ENCODE results near the gene IGF2R. TPM values are rescaled to one million over a fixed set of nuclear protein-coding genes. Genes with fewer than 3 reads are reported as not detected.

IGF2R gene
- total RNA-seq, 1 donor from 2014 or later = 105 TPM

- H3K27ac Mint-ChIP-seq (ENCODE audit: unreplicated experiment) = no peak overlapping the region
- peaks cover 4% of the 10 kb centered on the region for H3K9me3 Mint-ChIP-seq (ENCODE audit: unreplicated experiment)
- H3K4me1 Mint-ChIP-seq (ENCODE audit: low read depth, unreplicated experiment) = no peaks in the 10 kb centered on the region
- DNase-seq = no peak
- H3K27me3 Mint-ChIP-seq (ENCODE audit: unreplicated experiment) = peaks cover 2% of the 10 kb centered on the region
- H3K36me3 Mint-ChIP-seq (ENCODE audit: unreplicated experiment) = peaks cover 4% of the 10 kb centered on the region
- no peak for TF ChIP-seq CTCF (IDR thresholded peaks at IDR 0.05; ENCODE audit: partially characterized antibody, unreplicated experiment)
- no peak overlapping the region for H3K4me3 Mint-ChIP-seq (ENCODE audit: unreplicated experiment)
Observed at GRCh38 chr6:160077024-160077423, 108.1 kb downstream of the IGF2R start.

- Mint-ChIP-seq H3K4me1 (ENCODE audit: low read depth, unreplicated experiment) (peaks cover 2% of the 10 kb centered on the region), H3K27ac (ENCODE audit: unreplicated experiment) (no peak overlapping the region), H3K36me3 (ENCODE audit: unreplicated experiment) (peaks cover 4% of the 10 kb centered on the region), H3K9me3 (ENCODE audit: unreplicated experiment) (peaks cover 4% of the 10 kb centered on the region), H3K27me3 (ENCODE audit: unreplicated experiment) (peaks cover 4% of the 10 kb centered on the region), H3K4me3 (ENCODE audit: unreplicated experiment) (no peak overlapping the region)
- no peak for TF ChIP-seq CTCF (IDR thresholded peaks at IDR 0.05; ENCODE audit: partially characterized antibody, unreplicated experiment)
- no peak for DNase-seq
Observed at GRCh38 chr6:160077526-160077925, 108.6 kb downstream of the IGF2R start.

- Mint-ChIP-seq H3K4me1 (ENCODE audit: low read depth, unreplicated experiment) (peaks cover 4% of the 10 kb centered on the region), H3K36me3 (ENCODE audit: unreplicated experiment) (peaks cover 4% of the 10 kb centered on the region)
Observed at GRCh38 chr6:160078883-160079685, 110.2 kb downstream of the IGF2R start.

GRCh38 chr6:160079686-160080043 lies 110.8 kb downstream of the IGF2R start:
- Mint-ChIP-seq H3K36me3 (ENCODE audit: unreplicated experiment) (peaks cover 4% of the 10 kb centered on the region), H3K4me3 (ENCODE audit: unreplicated experiment) (no peak overlapping the region)

More at GRCh38 chr6:160078883-160079685, 110.2 kb downstream of the IGF2R start:
- Mint-ChIP-seq H3K4me3 (ENCODE audit: unreplicated experiment) (no peak overlapping the region), H3K9me3 (ENCODE audit: unreplicated experiment) (peaks cover 1% of the 10 kb centered on the region), H3K27me3 (ENCODE audit: unreplicated experiment) (peaks cover 6% of the 10 kb centered on the region), H3K27ac (ENCODE audit: unreplicated experiment) (no peak overlapping the region)
- no peak for TF ChIP-seq CTCF (IDR thresholded peaks at IDR 0.05; ENCODE audit: partially characterized antibody, unreplicated experiment)
- no peak for DNase-seq

More at GRCh38 chr6:160079686-160080043, 110.8 kb downstream of the IGF2R start:
- peaks cover 6% of the 10 kb centered on the region for H3K27me3 Mint-ChIP-seq (ENCODE audit: unreplicated experiment)
- no peak overlapping the region for H3K27ac Mint-ChIP-seq (ENCODE audit: unreplicated experiment)
- H3K4me1 Mint-ChIP-seq (ENCODE audit: low read depth, unreplicated experiment) = peaks cover 4% of the 10 kb centered on the region
- DNase-seq = no peak
- H3K9me3 Mint-ChIP-seq (ENCODE audit: unreplicated experiment) = peaks cover 1% of the 10 kb centered on the region
- no peak for TF ChIP-seq CTCF (IDR thresholded peaks at IDR 0.05; ENCODE audit: partially characterized antibody, unreplicated experiment)
